B cell (primary cell): ENCODE measurements around the gene ORC4.

ENCODE experiments used
- EZH2 ChIP-seq: IDR thresholded peaks from 2 replicates; pipeline ENCODE4 v1.6.1; 2012; ENCODE audit warnings: borderline replicate concordance, low read depth, mild to moderate bottlenecking, moderate library complexity, low read length; ENCODE audit not compliant: insufficient read depth, poor library complexity, severe bottlenecking
- TF ChIP-seq, protein P1 (sequence below): fragments of 200-600 bp; IDR thresholded peaks from one replicate; pipeline ENCODE4 v1.8.0; 2022; ENCODE audit warnings: antibody characterized with exemption, mild to moderate bottlenecking

DNA sequence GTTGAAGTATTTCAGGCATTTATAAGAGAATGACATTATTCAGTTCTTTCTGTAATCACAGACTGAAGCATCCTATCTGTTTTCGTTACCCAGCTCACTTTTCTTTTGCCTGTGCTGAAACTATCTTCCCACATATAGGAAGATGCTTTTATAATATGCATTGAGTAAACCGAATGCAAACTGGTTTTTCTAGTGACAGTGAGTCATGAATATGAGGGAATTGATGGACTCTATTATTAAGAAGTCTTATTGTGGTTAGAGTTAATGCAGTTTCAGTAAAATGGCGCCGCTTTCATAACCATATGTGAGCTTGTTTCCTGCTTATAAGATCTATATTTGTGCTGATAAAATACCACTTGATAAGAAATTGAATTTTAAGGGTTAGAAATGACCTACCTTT is 116.5 kb downstream of the ORC4 start:
- TF ChIP-seq, protein P1, sequence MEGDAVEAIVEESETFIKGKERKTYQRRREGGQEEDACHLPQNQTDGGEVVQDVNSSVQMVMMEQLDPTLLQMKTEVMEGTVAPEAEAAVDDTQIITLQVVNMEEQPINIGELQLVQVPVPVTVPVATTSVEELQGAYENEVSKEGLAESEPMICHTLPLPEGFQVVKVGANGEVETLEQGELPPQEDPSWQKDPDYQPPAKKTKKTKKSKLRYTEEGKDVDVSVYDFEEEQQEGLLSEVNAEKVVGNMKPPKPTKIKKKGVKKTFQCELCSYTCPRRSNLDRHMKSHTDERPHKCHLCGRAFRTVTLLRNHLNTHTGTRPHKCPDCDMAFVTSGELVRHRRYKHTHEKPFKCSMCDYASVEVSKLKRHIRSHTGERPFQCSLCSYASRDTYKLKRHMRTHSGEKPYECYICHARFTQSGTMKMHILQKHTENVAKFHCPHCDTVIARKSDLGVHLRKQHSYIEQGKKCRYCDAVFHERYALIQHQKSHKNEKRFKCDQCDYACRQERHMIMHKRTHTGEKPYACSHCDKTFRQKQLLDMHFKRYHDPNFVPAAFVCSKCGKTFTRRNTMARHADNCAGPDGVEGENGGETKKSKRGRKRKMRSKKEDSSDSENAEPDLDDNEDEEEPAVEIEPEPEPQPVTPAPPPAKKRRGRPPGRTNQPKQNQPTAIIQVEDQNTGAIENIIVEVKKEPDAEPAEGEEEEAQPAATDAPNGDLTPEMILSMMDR, result no peak
- TF ChIP-seq EZH2, result no peak
